GM21619 (cell line): ENCODE measurements around the gene LZTR1.

ENCODE experiments used
- ATAC-seq: cut with Tn5 transposase; IDR thresholded peaks from one replicate; pipeline ENCODE4 v1.9.1; 2021; ENCODE audit not compliant: unreplicated experiment

LZTR1 gene

GRCh38 chr22:20949698-20950183 lies 32.4 kb upstream of the LZTR1 start:
- no peak for ATAC-seq

GRCh38 chr22:20951151-20951931 lies 30.8 kb upstream of the LZTR1 start:
- no peak for ATAC-seq

GRCh38 chr22:20951932-20952380 lies 30.1 kb upstream of the LZTR1 start:
- no peak for ATAC-seq

- no peak for ATAC-seq
Measured at GRCh38 chr22:20952544-20953341, 29.4 kb upstream of the LZTR1 start.

- ATAC-seq, result no peak
Measured at GRCh38 chr22:20953342-20953608, 28.8 kb upstream of the LZTR1 start.

- ATAC-seq, result no peak
Measured at GRCh38 chr22:20953668-20954500, 28.2 kb upstream of the LZTR1 start.

GRCh38 chr22:20955548-20955947 lies 26.5 kb upstream of the LZTR1 start:
- no peak for ATAC-seq

GRCh38 chr22:20956258-20957101 lies 25.6 kb upstream of the LZTR1 start:
- no peak for ATAC-seq

- no peak for ATAC-seq
Measured at GRCh38 chr22:20957102-20957682, 24.9 kb upstream of the LZTR1 start.

- no peak for ATAC-seq
Measured at GRCh38 chr22:20957683-20958431, 24.2 kb upstream of the LZTR1 start.

- no peak for ATAC-seq
Measured at GRCh38 chr22:20959578-20960461, 22.3 kb upstream of the LZTR1 start.

GRCh38 chr22:20960609-20961008 lies 21.5 kb upstream of the LZTR1 start:
- no peak for ATAC-seq

GRCh38 chr22:20962491-20962945 lies 19.6 kb upstream of the LZTR1 start:
- no peak for ATAC-seq

- no peak for ATAC-seq
Measured at GRCh38 chr22:20963201-20964052, 18.7 kb upstream of the LZTR1 start.

GRCh38 chr22:20964090-20964798 lies 17.9 kb upstream of the LZTR1 start:
- no peak for ATAC-seq

- no peak for ATAC-seq
Measured at GRCh38 chr22:20964799-20965103, 17.3 kb upstream of the LZTR1 start.
